Omental fat pad (tissue), 4 donors: ENCODE measurements around the gene NR4A2. TPM values are rescaled to one million over a fixed set of nuclear protein-coding genes. Genes with fewer than 3 reads are reported as not detected.

Source experiments
- ATAC-seq: fragments of 150-250 bp; one replicate; pipeline ENCODE4 v1.9.1; 2016; ENCODE audit warnings: mild to moderate bottlenecking, moderate library complexity; ENCODE audit not compliant: low FRiP score
- DNase-seq: peaks from one replicate; pipeline ENCODE4 v3.0.0-alpha.2; 2019; ENCODE audit warnings: low spot score
- CTCF ChIP-seq, 3 donors: fragments of 450-650 bp; IDR thresholded peaks; one replicate each; pipeline ENCODE4 v1.5.1; 2016 to 2017; ENCODE audit warnings: antibody characterized with exemption in 3 of 3, mild to moderate bottlenecking in 3 of 3, moderate library complexity in 2 of 3
- total RNA-seq, 4 donors: library from RNA; depleted of rRNA; stranded (reverse); fragments of >200 nt; gene quantifications; one replicate each; pipeline ENCODE4 v1.1.0, GENCODE V29; 2016

The NR4A2 gene
- total RNA-seq, 4 donors from 2014 or later: 6.0 to 178 (median 13.6) TPM

GRCh38 chr2:156340804-156341451, 8.4 kb upstream of the NR4A2 start:
- no peak for TF ChIP-seq CTCF (IDR thresholded peaks at IDR 0.05)
- DNase-seq: no peak
- no peak for ATAC-seq

GRCh38 chr2:156340377-156340776, 7.9 kb upstream of the NR4A2 start:
- TF ChIP-seq CTCF (IDR thresholded peaks at IDR 0.05): no peak

GRCh38 chr2:156339865-156340264, 7.3 kb upstream of the NR4A2 start:
- ATAC-seq: no peak
- TF ChIP-seq CTCF (IDR thresholded peaks at IDR 0.05): no peak
- DNase-seq: no peak

More at GRCh38 chr2:156340377-156340776, 7.9 kb upstream of the NR4A2 start:
- DNase-seq (no peak), ATAC-seq (no peak)

- DNase-seq (no peak), ATAC-seq (no peak)
- TF ChIP-seq CTCF (IDR thresholded peaks at IDR 0.05): no peak
Observed at GRCh38 chr2:156339110-156339847, 6.8 kb upstream of the NR4A2 start.

- no peak for TF ChIP-seq CTCF (IDR thresholded peaks at IDR 0.05)
- DNase-seq (no peak), ATAC-seq (no peak)
Observed at GRCh38 chr2:156338578-156338977, 6.1 kb upstream of the NR4A2 start.

- peak; percentile 67 for DNase-seq
- peak; percentile 83 for ATAC-seq
- TF ChIP-seq CTCF (IDR thresholded peaks at IDR 0.05): no peak
Observed at GRCh38 chr2:156334496-156335478, 2.3 kb upstream of the NR4A2 start.
